DMS153 (cell line): ENCODE data around the gene WDR5.

Experiments used
- DNase-seq: peaks from one replicate; lab custom pipeline; 2025; lab: John Stamatoyannopoulos, UW

Gene WDR5

GRCh38 chr9:134132208-134132870 lies 3.5 kb upstream of the WDR5 start:
- DNase-seq = no peak

GRCh38 chr9:134134949-134135342 lies 936 bp upstream of the WDR5 start:
- DNase-seq = no peak

GRCh38 chr9:134136118-134136995 lies 475 bp downstream of the WDR5 start:
- DNase-seq = no peak

- DNase-seq = no peak
Observed at GRCh38 chr9:134136996-134137299, 1.1 kb downstream of the WDR5 start.

- no peak for DNase-seq
Observed at GRCh38 chr9:134138292-134138691, 2.4 kb downstream of the WDR5 start.

GRCh38 chr9:134139081-134139480 lies 3.2 kb downstream of the WDR5 start:
- no peak for DNase-seq

- DNase-seq = no peak
Observed at GRCh38 chr9:134141906-134142305, 6.0 kb downstream of the WDR5 start.

- DNase-seq = no peak
Observed at GRCh38 chr9:134144801-134145200, 8.9 kb downstream of the WDR5 start.

GRCh38 chr9:134145262-134145661 lies 9.4 kb downstream of the WDR5 start:
- DNase-seq = no peak

GRCh38 chr9:134146774-134147493 lies 11.1 kb downstream of the WDR5 start:
- no peak for DNase-seq

- DNase-seq = no peak
Observed at GRCh38 chr9:134149380-134149779, 13.5 kb downstream of the WDR5 start.

GRCh38 chr9:134150557-134151214 lies 14.8 kb downstream of the WDR5 start:
- no peak for DNase-seq

- DNase-seq = no peak
Observed at GRCh38 chr9:134152022-134152448, 16.2 kb downstream of the WDR5 start.

GRCh38 chr9:134152488-134152887 lies 16.6 kb downstream of the WDR5 start:
- DNase-seq = no peak

GRCh38 chr9:134153450-134153849 lies 17.6 kb downstream of the WDR5 start:
- DNase-seq = no peak

GRCh38 chr9:134154262-134154701 lies 18.4 kb downstream of the WDR5 start:
- DNase-seq = no peak

GRCh38 chr9:134155812-134156377 lies 20.0 kb downstream of the WDR5 start:
- no peak for DNase-seq

GRCh38 chr9:134156564-134157377 lies 20.9 kb downstream of the WDR5 start:
- no peak for DNase-seq

- DNase-seq = no peak
Observed at GRCh38 chr9:134157378-134157885, 21.6 kb downstream of the WDR5 start.

- no peak for DNase-seq
Observed at GRCh38 chr9:134158242-134158641, 22.4 kb downstream of the WDR5 start.
